K562 (cell line): ENCODE measurements around the gene YOD1. TPM values are rescaled to one million over a fixed set of nuclear protein-coding genes. Genes with fewer than 3 reads are reported as not detected.

Experiments
- ASH1L ChIP-seq: fragments of 450-650 bp; IDR thresholded peaks from 2 replicates; pipeline ENCODE4 v1.6.1; 2018; ENCODE audit warnings: borderline replicate concordance, mild to moderate bottlenecking, low read depth; ENCODE audit not compliant: partially characterized antibody
- BCOR ChIP-seq: fragments of 450-650 bp; IDR thresholded peaks from 2 replicates; pipeline ENCODE4 v1.6.1; 2016
- CEBPB ChIP-seq: fragments of 450-650 bp; IDR thresholded peaks from 2 replicates; pipeline ENCODE4 v1.6.1; 2016; ENCODE audit warnings: missing genetic modification characterization, missing compliant biosample characterization
- ETV6 ChIP-seq, 3 experiments: fragments of 150-350 bp in 1 of 3; sonication (generic) in 1 of 3; formaldehyde crosslinking in 1 of 3; IDR thresholded peaks; 2 replicates each; pipeline versions ENCODE4 v1.6.1 to v1.8.0; 2014 to 2022; ENCODE audit warnings: borderline replicate concordance in 2 of 3, low read depth in 2 of 3, antibody characterized with exemption in 1 of 3, low read length in 1 of 3, mild to moderate bottlenecking in 1 of 3, missing genetic modification reagents in 1 of 3
- NFE2L1 ChIP-seq: fragments of 450-650 bp; IDR thresholded peaks from 2 replicates; pipeline ENCODE4 v1.6.1; 2016; ENCODE audit warnings: missing genetic modification characterization, low read depth, mild to moderate bottlenecking, missing compliant biosample characterization, moderate library complexity, borderline replicate concordance
- NR1H2 ChIP-seq: sonication (generic); formaldehyde crosslinking; IDR thresholded peaks from 2 replicates; pipeline ENCODE4 v1.4.0; 2020; ENCODE audit warnings: mild to moderate bottlenecking, missing genetic modification reagents
- NR2C2 ChIP-seq, 2 experiments: fragments of 200-800 bp in 1 of 2; sonication (Bioruptor generic) in 1 of 2; sonication (generic) in 1 of 2; formaldehyde crosslinking in 1 of 2; IDR thresholded peaks; 2 replicates each; pipeline versions ENCODE4 v1.6.1 to v1.8.0; 2016 to 2022; ENCODE audit warnings: mild to moderate bottlenecking in 1 of 2, missing compliant biosample characterization in 1 of 2, missing genetic modification characterization in 1 of 2, missing genetic modification reagents in 1 of 2
- PTRF ChIP-seq: fragments of 450-650 bp; IDR thresholded peaks from 2 replicates; pipeline ENCODE4 v1.6.1; 2016; ENCODE audit warnings: mild to moderate bottlenecking, missing genetic modification characterization, missing compliant biosample characterization
- ZNF124 ChIP-seq: sonication (generic); formaldehyde crosslinking; IDR thresholded peaks from 2 replicates; pipeline ENCODE4 v1.8.1; 2022; ENCODE audit warnings: missing genetic modification reagents
- polyA plus RNA-seq, 8 experiments: library from polyadenylated mRNA; depleted of rRNA in 4 of 8; stranded (reverse) in 5 of 8; unstranded in 3 of 8; fragments of >200 nt; fragmentation: Nextera tagmentation in 2 of 8; fragmentation: Illumina TruSeq in 1 of 8; extraction: Ambion mirVana in 2 of 8; extraction: Trizol in 1 of 8; gene quantifications; 2 replicates each; pipeline versions ENCODE4 v1.2.1 to v1.2.3, GENCODE V29; 2011 to 2014; ENCODE audit warnings: inconsistent platforms in 1 of 8, missing spikeins in 1 of 8
- total RNA-seq, 7 experiments: library from RNA; depleted of rRNA in 6 of 7; stranded (reverse); fragments of >200 nt in 6 of 7; fragmentation: Illumina TruSeq in 2 of 7; extraction: Trizol in 2 of 7; gene quantifications; 2 replicates each; pipeline versions ENCODE4 v1.2.1 to v1.2.3, GENCODE V29; 2011 to 2021; ENCODE audit warnings: low replicate concordance in 1 of 7
- TF ChIP-seq, protein P1 (sequence below): sonication (generic); formaldehyde crosslinking; IDR thresholded peaks from 2 replicates; pipeline ENCODE4 v1.8.0; 2022; ENCODE audit warnings: mild to moderate bottlenecking, missing genetic modification reagents, borderline replicate concordance
- TF ChIP-seq, protein P2 (sequence below), 2 experiments: fragments of 450-650 bp; formaldehyde crosslinking in 1 of 2; IDR thresholded peaks; 2 replicates each; pipeline versions ENCODE4 v1.4.0 to v1.6.1; 2014 to 2020; ENCODE audit warnings: mild to moderate bottlenecking in 2 of 2, borderline replicate concordance in 1 of 2, low read depth in 1 of 2
- TF ChIP-seq, protein P3 (sequence below): sonication (generic); formaldehyde crosslinking; IDR thresholded peaks from 2 replicates; pipeline ENCODE4 v1.8.0; 2022; ENCODE audit warnings: missing genetic modification reagents, mild to moderate bottlenecking, borderline replicate concordance
- TF ChIP-seq, protein P4 (sequence below): fragments of 450-650 bp; formaldehyde crosslinking; IDR thresholded peaks from 2 replicates; pipeline ENCODE4 v1.4.0; 2022; ENCODE audit warnings: mild to moderate bottlenecking, moderate library complexity

Gene YOD1
- total and polyA plus RNA-seq, 9 of the 15 experiments (the other 6 are each of a cell fraction or from before 2014, with no cell fraction given): 18.2 to 78.1 (median 46.9) TPM

DNA sequence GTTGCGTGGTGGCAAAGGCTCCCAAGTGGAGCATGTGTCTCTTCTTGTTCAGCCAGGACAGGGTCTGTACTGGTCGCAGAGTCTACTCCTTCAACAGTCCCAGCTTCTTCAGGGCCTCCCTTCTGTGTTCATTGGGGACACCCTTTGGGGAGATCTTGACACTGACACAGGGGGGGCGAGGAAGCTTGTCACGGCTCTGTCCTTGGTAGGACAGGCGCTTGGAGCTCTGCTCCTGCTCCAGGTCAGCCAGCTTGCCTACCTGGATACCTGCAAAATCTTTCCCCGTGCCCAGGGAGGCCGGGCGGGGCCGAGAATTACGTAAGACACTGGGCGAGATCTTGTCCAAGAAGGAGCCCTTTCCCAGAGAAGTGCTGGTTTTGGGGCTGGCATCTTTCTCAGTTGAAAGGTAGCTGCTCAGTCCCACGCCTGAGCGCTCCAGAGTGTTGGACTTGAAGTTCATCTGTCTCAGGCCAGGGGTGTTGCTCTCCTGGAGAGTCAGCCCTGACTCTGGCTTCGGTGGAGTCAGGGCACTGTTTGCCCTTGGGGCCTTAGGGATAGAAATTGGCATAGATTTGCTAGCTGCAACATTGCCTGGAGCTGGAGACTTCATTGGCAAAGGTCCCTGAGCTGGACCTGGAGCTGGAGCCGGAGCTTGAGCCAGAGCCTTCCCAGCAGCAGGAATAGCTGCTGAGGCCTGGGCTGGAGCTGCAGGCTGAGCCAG is 29.0 kb downstream of the YOD1 start (continued):
- TF ChIP-seq, protein P1, sequence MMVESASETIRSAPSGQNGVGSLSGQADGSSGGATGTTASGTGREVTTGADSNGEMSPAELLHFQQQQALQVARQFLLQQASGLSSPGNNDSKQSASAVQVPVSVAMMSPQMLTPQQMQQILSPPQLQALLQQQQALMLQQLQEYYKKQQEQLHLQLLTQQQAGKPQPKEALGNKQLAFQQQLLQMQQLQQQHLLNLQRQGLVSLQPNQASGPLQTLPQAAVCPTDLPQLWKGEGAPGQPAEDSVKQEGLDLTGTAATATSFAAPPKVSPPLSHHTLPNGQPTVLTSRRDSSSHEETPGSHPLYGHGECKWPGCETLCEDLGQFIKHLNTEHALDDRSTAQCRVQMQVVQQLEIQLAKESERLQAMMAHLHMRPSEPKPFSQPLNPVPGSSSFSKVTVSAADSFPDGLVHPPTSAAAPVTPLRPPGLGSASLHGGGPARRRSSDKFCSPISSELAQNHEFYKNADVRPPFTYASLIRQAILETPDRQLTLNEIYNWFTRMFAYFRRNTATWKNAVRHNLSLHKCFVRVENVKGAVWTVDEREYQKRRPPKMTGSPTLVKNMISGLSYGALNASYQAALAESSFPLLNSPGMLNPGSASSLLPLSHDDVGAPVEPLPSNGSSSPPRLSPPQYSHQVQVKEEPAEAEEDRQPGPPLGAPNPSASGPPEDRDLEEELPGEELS (CRISPR knock-in tag): 0 out of 2 replicates have a peak, but pooled peaks have one; percentile 37
- no peak for TF ChIP-seq NFE2L1 (tag)
- TF ChIP-seq ETV6 (IDR thresholded peaks at IDR 0.05; ENCODE audit: borderline replicate concordance in 1 of 2, low read depth in 2 of 2, low read length in 1 of 2): no peak
- no peak for TF ChIP-seq ETV6 (CRISPR knock-in tag; IDR thresholded peaks at IDR 0.05; ENCODE audit: borderline replicate concordance)
- TF ChIP-seq, protein P2, sequence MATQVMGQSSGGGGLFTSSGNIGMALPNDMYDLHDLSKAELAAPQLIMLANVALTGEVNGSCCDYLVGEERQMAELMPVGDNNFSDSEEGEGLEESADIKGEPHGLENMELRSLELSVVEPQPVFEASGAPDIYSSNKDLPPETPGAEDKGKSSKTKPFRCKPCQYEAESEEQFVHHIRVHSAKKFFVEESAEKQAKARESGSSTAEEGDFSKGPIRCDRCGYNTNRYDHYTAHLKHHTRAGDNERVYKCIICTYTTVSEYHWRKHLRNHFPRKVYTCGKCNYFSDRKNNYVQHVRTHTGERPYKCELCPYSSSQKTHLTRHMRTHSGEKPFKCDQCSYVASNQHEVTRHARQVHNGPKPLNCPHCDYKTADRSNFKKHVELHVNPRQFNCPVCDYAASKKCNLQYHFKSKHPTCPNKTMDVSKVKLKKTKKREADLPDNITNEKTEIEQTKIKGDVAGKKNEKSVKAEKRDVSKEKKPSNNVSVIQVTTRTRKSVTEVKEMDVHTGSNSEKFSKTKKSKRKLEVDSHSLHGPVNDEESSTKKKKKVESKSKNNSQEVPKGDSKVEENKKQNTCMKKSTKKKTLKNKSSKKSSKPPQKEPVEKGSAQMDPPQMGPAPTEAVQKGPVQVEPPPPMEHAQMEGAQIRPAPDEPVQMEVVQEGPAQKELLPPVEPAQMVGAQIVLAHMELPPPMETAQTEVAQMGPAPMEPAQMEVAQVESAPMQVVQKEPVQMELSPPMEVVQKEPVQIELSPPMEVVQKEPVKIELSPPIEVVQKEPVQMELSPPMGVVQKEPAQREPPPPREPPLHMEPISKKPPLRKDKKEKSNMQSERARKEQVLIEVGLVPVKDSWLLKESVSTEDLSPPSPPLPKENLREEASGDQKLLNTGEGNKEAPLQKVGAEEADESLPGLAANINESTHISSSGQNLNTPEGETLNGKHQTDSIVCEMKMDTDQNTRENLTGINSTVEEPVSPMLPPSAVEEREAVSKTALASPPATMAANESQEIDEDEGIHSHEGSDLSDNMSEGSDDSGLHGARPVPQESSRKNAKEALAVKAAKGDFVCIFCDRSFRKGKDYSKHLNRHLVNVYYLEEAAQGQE (IDR thresholded peaks at IDR 0.05; ENCODE audit: borderline replicate concordance): peak; percentile 25
- TF ChIP-seq, protein P2 (CRISPR knock-in tag; IDR thresholded peaks at IDR 0.05; ENCODE audit: low read depth): no peak
- no peak for TF ChIP-seq BCOR
- TF ChIP-seq ZNF124 (CRISPR knock-in tag): 0 out of 2 replicates have a peak, but pooled peaks have one; percentile 34
- TF ChIP-seq, protein P3, sequence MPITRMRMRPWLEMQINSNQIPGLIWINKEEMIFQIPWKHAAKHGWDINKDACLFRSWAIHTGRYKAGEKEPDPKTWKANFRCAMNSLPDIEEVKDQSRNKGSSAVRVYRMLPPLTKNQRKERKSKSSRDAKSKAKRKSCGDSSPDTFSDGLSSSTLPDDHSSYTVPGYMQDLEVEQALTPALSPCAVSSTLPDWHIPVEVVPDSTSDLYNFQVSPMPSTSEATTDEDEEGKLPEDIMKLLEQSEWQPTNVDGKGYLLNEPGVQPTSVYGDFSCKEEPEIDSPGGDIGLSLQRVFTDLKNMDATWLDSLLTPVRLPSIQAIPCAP (CRISPR knock-in tag): no peak
- 0 out of 2 replicates have a peak, but pooled peaks have one; percentile 12 for TF ChIP-seq PTRF
- no peak for TF ChIP-seq NR1H2 (CRISPR knock-in tag)
- no peak for TF ChIP-seq NR2C2 (CRISPR knock-in tag; IDR thresholded peaks at IDR 0.05)
- TF ChIP-seq NR2C2 (tag; IDR thresholded peaks at IDR 0.05): no peak
- TF ChIP-seq, protein P4, sequence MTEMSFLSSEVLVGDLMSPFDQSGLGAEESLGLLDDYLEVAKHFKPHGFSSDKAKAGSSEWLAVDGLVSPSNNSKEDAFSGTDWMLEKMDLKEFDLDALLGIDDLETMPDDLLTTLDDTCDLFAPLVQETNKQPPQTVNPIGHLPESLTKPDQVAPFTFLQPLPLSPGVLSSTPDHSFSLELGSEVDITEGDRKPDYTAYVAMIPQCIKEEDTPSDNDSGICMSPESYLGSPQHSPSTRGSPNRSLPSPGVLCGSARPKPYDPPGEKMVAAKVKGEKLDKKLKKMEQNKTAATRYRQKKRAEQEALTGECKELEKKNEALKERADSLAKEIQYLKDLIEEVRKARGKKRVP (CRISPR knock-in tag): no peak
- TF ChIP-seq CEBPB (tag): peak; percentile 78
- TF ChIP-seq ASH1L: no peak
